CD4-positive, alpha-beta T cell treated with Interleukin-12 subunit alpha and Interleukin-12 subunit beta, for 1 hour (primary cell): Measurements from ENCODE around the gene PLEKHG4B.
"Not testable (repeated sequence)": the region's sequence is repeated elsewhere in the genome, so short reads cannot be mapped to it uniquely, and the experiment has no call there.

Source experiments
- DNase-seq: peaks from one replicate; pipeline ENCODE4 v3.0.0-alpha.2; 2020

Gene PLEKHG4B

DNA sequence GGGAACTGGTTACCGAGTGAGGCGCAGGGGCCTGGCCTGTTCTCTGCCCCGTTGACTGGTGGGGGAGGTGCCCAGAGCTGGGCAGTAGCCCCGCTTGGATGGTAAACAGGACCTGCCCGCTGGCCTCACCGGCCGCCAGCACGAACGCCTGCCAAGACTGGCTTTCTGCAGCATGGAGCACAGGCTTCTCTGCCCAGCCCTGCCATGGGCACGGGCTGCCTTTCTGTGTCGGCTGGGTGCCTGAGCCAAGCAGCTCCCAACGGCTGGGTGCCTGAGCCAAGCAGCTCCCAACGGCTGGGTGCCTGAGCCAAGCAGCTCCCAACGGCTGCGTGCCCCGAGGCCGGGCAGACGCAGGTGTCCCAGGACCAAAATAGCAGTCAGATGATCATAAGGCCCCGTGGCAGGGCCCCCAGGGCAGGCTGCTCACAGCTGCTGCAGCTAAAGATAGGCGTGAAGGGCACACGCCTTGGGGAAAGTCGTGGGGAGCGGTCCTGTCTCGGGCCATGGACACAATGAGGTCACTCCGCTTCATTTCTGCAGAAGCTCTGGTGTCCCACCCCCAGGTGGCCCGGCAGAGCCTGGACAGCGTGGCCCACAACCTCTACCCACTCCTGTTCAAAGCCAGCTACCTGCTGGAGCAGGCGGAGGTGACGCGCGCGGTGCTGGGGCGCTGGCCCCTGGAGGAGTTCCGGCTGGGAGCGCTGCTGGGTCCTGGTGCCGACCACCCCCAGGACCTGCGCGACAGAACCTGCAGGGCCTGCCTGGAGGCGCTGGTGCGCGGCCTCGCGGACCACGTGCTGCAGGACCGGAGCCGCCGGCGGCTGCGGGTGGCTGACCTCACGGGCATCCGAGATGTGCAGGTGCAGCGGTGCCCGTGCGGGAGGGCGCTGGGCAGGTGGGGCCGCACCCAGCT lies 99.3 kb downstream of the PLEKHG4B start, which contains the start of gene LRRC14B:
Gene LRRC14B (plus strand): TSS at position 460 of the 913 bp plus-strand sequence. CDS start 44 bp downstream, at position 504.
- DNase-seq: no peak

DNA sequence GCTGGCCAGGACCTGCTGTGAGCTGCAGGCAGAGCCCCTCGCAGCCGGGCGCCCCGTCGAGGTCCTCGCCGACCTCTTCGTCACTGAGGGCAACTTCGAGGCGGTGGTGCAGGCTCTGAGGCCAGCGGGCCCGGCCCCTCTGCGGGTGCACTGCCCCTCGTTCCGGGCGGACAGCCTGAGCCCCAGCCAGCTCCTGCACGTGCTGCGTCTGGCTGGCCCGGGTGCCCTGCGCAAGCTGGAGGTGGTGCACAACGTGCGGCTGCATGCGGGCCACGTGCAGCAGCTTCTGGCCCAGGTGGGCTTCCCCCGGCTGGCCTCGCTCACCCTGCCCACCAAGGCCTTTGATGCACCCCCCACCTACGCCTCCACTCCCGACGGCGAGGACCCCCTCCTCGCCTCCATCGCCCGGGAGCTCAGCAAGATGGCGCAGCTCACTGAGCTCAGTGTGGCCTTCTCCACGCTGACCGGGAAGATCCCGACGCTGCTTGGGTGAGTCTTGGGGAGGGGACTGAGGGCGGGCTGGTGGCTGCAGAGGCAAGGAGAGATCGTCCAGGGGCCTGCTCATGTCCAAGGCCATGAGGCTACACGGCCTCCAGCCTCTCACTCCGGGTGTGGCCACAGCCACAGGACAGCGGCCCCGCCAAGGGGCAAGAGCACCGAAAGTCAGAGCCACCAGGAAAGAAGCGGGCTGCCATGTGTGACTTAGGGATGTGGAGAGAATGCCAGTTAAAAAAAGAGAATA lies 100.2 kb downstream of the PLEKHG4B start:
- DNase-seq: no peak

DNA sequence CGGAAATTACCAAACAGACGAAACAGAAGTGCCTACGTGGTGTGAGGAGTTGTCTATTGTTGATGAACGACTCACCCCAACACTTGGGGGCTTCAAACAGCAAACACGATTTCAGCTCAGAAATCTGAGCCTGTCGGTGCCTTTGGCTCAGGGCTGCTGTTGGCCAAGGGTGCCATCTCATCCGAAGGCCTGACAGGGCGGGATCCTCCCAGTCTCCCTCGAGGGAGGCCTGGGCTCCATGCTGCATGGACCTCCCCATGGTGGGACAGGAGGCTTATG lies 100.7 kb downstream of the PLEKHG4B start:
- DNase-seq: no peak

DNA sequence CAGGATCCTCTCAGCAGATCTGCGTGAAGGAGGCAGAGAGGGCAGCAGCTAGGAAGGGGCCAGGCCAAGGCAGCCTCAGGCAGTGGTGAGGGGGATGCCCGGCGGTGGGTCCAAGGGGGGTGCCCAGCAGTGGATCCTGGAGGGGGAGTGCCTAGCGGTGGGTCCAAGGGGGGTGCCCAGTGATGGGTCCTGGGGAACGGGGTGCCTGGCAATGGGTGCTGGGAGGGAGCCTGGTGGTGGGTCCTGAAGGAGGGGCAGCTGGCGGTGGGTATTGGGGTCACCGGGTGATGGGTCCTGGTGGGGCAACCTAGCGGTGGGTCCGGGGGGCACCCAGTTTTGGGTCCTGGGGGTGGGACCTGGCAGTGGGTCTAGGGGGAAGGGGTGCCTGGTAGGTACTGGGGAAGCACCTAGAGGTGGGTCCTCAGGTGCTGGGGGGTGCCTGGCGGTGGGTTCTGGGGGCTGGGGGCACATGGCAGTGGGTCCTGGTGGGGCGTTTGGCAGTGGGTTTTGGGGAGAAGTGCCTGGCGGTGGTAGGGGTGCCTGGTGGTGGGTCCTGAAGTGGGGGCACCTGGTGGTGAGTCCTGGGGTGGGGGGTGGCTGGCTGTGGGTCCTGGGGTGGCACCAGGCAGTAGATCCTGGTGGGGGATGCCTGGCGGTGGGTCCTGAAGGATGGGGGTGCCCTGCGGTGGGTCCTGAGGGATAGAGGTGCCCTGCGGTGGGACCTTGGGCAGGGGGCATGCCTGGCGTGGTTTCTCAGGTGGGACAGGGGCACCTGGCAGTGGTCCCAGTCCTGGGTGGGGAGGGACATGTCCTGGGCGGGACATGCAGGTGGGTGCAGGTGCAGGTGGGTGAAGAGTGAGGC lies 101.2 kb downstream of the PLEKHG4B start:
- DNase-seq: no peak

DNA sequence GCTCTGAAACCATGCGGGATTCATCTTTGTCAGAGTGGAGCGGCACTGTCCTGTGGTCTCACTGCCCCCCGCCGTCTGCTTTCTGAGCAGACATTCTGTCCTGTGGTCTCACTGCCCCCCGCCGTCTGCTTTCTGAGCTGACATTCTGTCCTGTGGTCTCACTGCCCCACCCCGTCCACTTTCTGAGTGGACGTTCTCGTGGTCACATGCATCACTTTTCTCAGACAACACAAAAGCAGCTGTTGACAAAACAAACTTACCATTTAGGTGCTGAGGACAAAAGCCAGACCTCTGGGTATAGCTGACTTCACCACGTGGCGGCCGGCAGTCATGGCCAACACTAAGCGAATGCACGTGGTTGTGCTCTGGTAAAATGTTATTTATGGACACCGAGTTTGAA lies 102.1 kb downstream of the PLEKHG4B start:
- DNase-seq: no peak

DNA sequence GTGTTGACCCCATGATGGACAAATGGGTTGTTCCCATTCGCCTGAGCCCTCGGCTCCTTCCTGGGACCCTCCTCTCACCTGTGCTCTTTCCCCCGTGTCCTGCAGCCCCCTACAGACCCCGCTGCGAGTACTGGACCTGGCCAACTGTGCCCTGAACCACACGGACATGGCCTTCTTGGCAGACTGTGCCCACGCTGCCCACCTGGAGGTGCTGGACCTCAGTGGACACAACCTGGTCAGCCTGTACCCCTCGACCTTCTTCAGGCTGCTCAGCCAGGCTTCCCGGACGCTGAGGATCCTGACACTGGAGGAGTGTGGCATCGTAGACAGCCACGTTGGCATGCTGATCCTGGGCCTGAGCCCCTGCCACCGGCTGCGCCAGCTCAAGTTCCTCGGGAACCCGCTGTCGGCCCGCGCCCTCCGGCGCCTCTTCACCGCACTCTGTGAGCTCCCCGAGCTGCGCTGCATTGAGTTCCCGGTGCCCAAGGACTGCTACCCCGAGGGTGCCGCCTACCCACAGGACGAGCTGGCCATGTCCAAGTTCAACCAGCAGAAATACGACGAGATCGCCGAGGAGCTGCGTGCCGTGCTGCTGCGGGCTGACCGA lies 102.7 kb downstream of the PLEKHG4B start:
- no peak for DNase-seq

DNA sequence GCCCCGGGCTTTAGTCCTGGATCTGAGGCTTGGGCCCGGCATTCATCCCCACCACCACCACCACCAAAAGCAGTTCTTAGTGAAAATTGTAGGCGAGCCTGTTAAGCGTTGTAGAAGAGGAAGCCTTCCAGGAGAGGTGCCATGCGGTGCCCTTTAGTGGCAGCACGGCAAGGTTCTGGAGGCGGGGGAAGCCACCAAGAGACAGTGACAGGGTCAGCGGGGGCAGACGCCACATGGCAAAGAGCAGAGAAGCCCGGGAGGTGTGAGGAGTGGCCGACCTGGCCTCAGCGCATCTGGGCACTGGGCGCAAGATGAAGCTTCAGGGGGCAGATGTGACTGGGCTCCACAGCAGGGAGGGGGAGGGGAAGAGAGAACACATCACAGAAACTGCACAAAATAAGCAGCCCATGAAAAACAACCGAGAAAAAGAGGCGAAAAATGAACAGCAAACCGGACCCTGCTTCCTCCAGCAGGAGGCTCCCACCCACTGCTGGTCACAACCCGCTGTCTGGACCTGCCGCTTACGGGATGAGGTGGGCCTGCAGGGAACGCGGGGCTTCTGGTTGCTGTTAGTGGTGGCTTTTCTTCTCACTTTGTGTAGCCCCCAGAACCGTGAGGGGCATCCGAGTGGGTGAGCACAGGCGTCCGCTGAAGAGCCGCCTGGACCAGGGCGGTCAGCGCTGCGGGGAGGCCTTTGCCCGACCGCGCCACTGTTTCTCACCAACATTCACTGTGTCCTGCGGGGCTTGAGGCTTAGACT lies 103.6 kb downstream of the PLEKHG4B start:
- no peak for DNase-seq

DNA sequence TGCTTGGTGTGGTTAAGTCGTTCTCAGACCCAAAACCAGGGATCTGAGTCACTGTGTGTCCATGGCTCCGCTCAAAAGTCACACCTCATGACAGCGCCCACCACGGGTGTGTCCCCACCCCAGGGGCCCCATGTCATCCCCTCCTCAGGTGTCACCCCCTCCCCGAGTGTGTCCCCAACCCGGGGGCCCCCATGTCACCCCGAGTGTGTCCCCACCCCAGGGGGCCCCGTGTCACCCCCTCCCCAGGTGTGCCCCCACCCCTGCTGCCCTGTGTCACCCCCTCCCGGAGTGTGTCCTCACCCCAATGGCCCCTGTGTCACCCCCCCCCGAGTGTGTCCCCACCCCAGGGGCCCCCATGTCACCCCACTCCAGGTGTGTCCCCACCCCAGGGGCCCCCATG lies 104.4 kb downstream of the PLEKHG4B start:
- no peak for DNase-seq

DNA sequence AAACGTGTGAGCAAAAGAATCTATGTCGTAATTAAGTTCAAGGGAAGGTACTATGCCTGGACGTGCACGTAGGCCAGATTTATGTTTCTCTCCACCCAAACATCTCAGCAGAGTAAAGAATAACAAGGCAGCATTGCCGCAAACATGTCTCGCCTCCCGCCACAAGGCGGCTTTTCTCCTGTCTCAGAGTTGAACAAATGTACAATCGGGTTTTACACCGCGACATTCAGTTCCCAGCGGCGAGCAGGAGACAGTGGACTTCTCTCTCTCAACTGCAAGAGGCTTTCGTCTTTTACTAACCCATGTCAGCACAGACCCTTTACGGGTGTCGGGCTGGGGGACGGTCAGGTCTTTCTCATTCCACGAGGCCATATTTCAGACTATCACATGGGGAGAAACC lies 105.1 kb downstream of the PLEKHG4B start:
- not testable (repeated sequence) for DNase-seq

DNA sequence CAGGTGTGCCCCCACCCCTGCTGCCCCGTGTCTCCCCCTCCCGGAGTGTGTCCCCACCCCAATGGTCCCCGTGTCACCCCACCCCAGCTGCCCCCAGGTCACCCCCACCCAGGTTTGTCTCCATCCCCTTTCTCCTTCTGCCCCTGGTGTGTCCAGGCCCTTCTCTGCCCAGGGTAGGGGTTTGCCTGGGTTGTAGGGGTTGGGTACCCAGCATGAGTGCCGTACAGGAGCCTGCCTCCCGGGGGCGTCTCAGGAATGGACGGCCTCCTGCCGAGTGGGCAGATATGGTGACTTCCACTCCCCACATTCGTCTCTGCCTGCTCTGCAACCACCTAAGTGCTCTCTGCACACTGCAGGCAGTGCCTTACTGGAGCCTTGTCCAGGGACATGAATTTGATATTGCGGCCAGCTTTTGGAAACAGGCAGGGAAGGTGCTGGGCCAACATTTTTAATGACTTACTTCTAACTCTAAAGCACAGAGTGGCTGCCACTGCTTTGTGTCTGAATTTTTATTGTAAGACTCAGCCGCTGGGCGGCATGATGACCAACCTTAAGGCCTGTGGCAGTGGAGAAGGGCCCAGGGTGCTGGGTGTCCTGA lies 106.0 kb downstream of the PLEKHG4B start:
- no peak for DNase-seq

DNA sequence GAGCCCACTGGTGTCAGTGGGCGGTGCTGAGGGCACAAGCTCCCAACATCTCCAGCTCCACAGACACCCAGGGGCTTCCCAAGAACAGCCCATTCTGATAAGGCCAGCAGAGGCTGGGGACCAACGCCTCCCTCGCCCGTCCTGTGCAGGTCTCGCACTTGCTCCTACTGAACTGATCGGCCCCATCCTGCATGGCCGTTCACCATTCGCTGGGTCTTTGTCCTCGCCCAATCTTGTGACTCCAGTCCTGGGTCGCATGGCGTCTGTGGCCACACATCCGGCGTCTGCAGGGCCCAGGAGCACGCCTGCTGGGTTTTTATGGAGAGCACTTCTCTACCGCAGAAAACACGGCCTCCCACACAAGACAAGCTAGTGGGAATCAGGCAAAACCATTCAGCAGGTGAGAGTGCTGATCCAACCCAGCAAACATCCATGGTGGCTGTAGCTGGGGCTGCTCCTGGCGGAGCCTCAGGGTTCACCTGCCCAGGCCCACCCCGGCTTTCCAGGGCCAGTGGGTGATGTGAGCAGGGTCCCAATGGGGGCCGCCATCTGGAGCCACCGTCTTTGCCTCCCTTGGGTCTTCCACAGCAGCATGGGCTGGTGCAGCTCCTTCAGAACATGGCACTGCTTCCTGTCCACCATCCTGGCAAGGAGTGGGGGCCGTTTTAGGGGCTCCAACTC lies 106.7 kb downstream of the PLEKHG4B start:
- no peak for DNase-seq

DNA sequence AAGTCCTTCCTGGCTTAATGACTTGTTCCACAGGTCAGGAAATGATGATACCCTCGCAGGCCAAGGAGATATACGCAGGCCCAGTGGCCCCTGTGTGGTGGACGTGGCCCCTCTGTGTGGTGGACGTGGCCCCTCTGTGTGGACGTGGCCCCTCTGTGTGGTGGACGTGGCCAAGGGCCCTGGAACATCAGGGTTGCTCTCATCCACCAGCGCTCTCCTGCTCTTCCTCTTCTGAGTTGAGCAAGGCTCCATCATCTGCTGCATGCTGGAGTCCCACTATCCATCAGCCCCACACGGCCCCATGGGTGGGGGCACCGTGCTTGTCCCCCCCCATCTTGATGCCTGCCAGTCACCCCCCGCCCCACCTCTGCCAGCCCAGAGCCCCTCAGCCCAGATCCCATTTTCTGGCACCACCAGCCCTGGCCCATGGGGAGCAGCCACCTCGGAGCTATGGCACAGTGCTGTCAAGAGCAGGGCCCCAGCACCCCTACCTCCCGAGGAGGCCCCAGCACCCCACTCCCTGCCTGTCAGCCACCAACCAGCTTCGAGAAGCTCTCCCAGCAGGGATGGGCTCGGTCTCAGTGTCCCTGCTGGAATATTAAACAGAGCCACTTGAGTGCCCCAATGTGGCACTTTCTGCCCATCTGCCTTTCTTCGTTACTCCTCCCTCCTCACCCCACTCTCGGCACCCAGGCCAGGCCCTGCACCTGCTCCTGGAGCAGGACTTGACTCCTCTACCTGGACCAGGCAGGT lies 107.4 kb downstream of the PLEKHG4B start:
- DNase-seq: no peak

DNA sequence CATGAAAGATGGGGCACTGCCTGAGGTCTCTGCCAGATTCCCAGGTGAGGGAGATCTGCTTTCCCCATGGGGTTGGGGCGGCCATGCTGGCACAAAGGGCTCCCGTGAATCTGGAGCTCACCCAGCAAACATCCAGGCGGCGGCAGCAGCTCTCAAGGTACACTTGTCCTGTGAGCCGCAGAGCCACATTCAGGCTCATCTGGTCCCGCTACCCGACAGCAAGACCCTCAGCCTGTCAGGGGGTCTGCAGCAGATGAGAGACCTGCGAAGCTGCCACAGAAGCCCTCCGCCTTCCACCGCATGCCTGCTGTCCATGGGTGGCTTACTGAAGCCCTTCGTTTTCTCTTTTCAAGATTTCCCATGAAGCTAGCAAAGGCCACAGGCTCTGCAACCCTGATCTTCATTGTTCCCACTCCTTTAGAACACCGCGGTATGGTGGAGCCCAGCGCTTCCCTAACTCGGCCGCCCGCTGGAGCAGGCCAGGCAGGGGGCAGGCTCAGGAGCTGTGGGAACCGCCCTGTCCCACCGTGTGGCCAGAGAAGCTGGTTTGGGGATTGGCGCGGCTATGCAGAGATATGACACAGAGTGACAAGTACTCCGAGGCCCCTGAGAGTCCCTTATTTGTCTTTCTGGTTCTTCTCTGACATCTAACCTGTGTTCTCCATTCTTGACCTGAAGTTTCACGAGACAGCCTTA lies 108.1 kb downstream of the PLEKHG4B start:
- no peak for DNase-seq

DNA sequence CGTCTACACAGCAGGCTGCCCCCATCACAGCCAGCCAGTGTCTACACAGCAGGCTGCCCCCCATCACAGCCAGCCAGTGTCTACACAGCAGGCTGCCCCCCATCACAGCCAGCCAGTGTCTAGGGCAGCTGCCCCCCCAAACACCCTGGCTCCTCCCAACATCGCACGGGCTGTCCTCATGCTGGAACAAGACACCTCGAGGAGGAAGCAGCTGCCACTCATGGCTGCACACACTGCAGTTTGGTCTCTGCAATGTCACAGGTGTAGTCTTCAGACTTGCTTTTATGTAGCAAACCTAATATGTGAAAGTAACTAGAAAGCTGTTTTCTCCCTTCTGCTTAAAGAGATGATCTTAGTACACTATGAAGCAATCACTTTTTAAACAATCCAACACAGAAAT lies 109.0 kb downstream of the PLEKHG4B start:
- DNase-seq: no peak

DNA sequence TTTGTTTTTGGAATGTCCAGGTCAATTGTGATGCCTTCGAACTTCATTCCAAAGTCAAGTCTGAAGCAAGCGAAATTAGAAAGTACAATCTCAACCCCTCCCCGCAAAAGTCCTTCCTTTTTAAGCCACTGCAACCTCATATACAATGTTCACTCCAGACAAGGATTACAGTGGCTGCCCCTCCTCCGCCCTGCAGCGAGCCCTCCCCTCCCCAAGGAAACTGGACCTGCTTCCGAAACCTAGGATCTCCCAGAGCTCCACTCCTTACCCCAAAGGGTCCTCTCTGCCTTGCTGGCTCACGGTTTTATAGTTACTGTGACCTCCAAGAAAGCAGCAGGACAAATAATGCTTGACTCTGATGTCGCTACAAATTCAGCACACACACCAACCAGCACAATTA lies 109.7 kb downstream of the PLEKHG4B start:
- no peak for DNase-seq

DNA sequence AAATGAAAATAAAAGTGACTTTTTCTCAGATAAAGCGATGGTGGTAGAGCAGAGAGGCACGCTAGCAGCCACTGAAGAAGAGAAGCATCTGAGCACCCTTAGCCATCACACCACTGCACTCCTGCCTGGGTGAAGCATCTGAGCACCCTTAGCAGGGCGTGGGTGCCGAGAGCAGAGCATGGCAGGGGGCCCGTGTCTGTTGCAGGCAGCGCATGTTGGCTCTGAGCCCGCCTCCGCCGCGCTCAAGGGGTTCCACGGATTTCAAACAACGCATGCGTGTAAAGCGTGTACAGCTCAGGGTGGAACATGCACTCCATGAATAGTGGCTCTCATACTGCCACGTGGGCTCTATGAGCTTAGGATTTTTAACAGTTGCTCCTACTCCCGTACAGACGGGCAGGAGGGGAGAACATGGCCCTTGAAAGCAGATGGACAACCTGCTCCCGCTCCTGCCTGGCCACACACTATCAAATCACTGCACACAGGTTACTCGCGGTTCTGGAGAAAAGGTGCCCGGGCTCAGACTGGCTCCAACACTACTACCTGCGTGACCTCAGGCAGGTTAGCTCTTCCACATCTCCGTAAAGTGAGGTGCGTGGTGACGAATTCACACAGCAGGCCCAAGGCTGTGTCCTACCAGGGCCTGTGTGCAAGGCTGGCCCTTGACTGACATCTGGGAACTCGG lies 111.4 kb downstream of the PLEKHG4B start:
- DNase-seq: no peak

DNA sequence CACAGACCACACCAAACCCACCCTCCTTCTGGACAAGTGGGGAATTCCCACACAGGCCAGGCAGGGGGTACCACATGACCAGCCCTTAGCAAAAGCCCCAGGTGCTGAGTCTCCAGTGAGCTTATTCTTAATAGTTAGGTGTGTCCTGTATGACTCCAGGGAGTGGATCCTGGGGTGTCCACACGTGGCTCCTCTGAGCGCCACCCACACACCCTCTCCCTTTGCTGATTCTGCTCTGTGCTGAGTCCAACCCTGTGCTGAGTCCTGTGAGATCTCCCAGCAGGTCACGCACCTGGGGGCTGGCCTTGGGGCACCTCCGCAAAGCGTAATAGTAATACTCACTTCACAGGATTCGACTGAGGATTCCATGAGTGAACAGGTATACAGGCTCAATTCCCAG lies 112.0 kb downstream of the PLEKHG4B start:
- DNase-seq: no peak

DNA sequence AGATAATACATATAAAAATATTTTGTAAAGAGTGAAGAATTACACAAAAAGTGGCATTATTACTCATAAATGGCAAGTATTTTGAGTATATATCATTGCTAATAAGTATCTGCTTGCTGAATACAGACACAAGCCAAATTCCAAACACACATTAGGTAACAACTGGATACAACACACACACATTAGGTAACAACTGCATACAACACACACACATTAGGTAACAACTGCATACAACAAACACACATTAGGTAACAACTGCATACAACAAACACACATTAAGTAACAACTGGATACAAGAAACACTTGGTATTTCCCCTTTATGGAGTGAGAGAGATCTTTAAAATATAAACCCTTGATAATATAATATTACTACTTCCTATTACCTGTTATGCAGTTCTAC lies 112.5 kb downstream of the PLEKHG4B start:
- no peak for DNase-seq
